Glutamatergic neuron (in vitro differentiated cells): ENCODE results near the gene MTRR. TPM values are rescaled to one million over a fixed set of nuclear protein-coding genes. Genes with fewer than 3 reads are reported as not detected.

Experiments
- DNase-seq: peaks from one replicate; pipeline ENCODE4 v3.0.0; 2022
- H3K27ac Mint-ChIP-seq: one replicate; pipeline ENCODE4 v1.8.0; 2020; ENCODE audit warnings: mild to moderate bottlenecking, mixed read lengths, inconsistent platforms; ENCODE audit not compliant: unreplicated experiment
- H3K27me3 Mint-ChIP-seq: one replicate; pipeline ENCODE4 v1.8.0; 2020; ENCODE audit warnings: mild to moderate bottlenecking, moderate library complexity, mixed read lengths, inconsistent platforms; ENCODE audit not compliant: unreplicated experiment
- H3K36me3 Mint-ChIP-seq: one replicate; pipeline ENCODE4 v1.8.0; 2020; ENCODE audit warnings: mild to moderate bottlenecking, mixed read lengths, inconsistent platforms; ENCODE audit not compliant: unreplicated experiment
- H3K4me1 Mint-ChIP-seq: one replicate; pipeline ENCODE4 v1.8.0; 2020; ENCODE audit warnings: mild to moderate bottlenecking, low read depth, mixed read lengths, inconsistent platforms; ENCODE audit not compliant: unreplicated experiment
- H3K4me3 Mint-ChIP-seq: one replicate; pipeline ENCODE4 v1.8.0; 2020; ENCODE audit warnings: mild to moderate bottlenecking, mixed read lengths, inconsistent platforms; ENCODE audit not compliant: unreplicated experiment
- H3K9me3 Mint-ChIP-seq: one replicate; pipeline ENCODE4 v1.8.0; 2020; ENCODE audit warnings: mild to moderate bottlenecking, moderate library complexity, mixed read lengths, inconsistent platforms; ENCODE audit not compliant: unreplicated experiment
- total RNA-seq: library from RNA; stranded (reverse); fragmentation: NEBNext Ultra II Directional; extraction: Animal tissue kit (Norgen Biotek cat#: 25700); gene quantifications from one replicate; pipeline ENCODE4 v1.2.1, GENCODE V29; 2021; ENCODE audit not compliant: unreplicated experiment
- TF ChIP-seq, protein P1 (sequence below): fragments of 200-600 bp; sonication (generic); IDR thresholded peaks from one replicate; pipeline ENCODE4 v1.5.0; 2021; ENCODE audit not compliant: partially characterized antibody, unreplicated experiment

Gene MTRR
- total RNA-seq, 1 donor from 2014 or later: 37.9 TPM

DNA sequence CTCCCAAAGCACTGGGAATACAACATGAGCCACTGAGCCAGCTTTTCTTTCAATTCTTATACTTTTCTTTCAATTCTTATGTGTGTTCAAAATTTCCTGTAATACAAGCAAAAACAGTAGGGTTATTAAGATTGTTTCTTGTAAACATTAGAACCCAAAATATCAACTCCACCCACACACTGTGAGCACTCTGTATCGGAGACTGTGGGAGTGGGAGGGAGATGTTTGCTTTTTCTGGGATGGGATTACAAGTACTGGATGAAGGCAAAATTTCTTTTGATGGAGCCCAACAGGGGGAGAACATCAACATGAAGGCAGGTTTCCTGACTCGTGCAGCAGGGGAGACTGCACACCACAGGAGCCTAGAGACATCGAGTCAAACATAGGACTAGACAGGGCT is 13.3 kb upstream of the MTRR start:
- H3K27me3 Mint-ChIP-seq: peaks cover 7% of the 10 kb centered on the region
- H3K4me1 Mint-ChIP-seq: no peaks in the 10 kb centered on the region
- H3K9me3 Mint-ChIP-seq: peaks cover 2% of the 10 kb centered on the region
- no peak overlapping the region for H3K4me3 Mint-ChIP-seq
- H3K36me3 Mint-ChIP-seq: peaks cover 4% of the 10 kb centered on the region
- no peak for DNase-seq
- TF ChIP-seq, protein P1, sequence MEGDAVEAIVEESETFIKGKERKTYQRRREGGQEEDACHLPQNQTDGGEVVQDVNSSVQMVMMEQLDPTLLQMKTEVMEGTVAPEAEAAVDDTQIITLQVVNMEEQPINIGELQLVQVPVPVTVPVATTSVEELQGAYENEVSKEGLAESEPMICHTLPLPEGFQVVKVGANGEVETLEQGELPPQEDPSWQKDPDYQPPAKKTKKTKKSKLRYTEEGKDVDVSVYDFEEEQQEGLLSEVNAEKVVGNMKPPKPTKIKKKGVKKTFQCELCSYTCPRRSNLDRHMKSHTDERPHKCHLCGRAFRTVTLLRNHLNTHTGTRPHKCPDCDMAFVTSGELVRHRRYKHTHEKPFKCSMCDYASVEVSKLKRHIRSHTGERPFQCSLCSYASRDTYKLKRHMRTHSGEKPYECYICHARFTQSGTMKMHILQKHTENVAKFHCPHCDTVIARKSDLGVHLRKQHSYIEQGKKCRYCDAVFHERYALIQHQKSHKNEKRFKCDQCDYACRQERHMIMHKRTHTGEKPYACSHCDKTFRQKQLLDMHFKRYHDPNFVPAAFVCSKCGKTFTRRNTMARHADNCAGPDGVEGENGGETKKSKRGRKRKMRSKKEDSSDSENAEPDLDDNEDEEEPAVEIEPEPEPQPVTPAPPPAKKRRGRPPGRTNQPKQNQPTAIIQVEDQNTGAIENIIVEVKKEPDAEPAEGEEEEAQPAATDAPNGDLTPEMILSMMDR: no peak
- no peak overlapping the region for H3K27ac Mint-ChIP-seq

DNA sequence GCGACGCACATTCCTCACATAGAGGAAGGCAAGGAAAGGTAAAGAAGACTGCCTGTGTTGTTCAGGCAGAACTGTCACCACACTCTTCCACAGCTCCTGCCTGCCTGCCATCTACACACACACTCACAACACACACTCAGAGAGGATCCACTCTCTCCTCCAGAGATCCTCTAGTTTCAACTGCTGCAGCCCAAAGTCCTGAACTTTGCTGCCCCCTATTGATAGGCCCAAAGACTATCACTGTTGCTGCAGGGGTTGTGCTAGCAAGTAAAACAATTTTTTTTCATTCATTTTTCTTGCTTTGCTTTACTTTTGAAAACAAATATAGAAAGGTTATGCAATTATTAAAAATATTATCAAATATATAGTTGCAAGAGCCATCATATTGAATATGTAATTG is 12.1 kb upstream of the MTRR start:
- peaks cover 2% of the 10 kb centered on the region for H3K27me3 Mint-ChIP-seq
- H3K9me3 Mint-ChIP-seq: peaks cover 2% of the 10 kb centered on the region
- DNase-seq: peak; percentile 53
- no peak overlapping the region for H3K27ac Mint-ChIP-seq
- no peak overlapping the region for H3K4me3 Mint-ChIP-seq
- H3K36me3 Mint-ChIP-seq: peaks cover 4% of the 10 kb centered on the region
- no peaks in the 10 kb centered on the region for H3K4me1 Mint-ChIP-seq
- TF ChIP-seq, protein P1: peak; percentile 75

DNA sequence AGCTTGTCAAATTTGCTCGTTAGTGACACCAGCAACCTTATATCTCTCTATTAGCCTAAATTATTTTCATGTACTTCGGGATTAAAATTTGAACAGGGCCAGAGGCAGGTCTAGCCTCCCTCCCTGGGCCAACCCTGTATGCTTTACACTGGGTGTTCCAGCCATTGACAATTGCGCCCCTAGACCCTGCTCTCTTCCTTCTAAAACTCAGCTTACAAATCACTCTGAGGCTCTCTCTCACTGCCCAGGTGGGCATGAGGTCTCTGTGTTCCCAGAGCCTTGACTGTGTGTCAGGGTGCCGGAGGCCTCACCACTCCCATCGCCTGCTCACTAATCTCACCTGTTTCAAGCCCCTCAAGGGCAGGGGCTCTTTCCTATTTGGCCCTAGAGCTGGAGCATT is 11.6 kb upstream of the MTRR start:
- DNase-seq: no peak
- Mint-ChIP-seq H3K36me3 (peaks cover 4% of the 10 kb centered on the region), H3K4me3 (no peak overlapping the region), H3K27ac (no peak overlapping the region), H3K4me1 (no peaks in the 10 kb centered on the region), H3K9me3 (no peaks in the 10 kb centered on the region), H3K27me3 (peaks cover under 1% of the 10 kb centered on the region)
- TF ChIP-seq, protein P1: no peak

DNA sequence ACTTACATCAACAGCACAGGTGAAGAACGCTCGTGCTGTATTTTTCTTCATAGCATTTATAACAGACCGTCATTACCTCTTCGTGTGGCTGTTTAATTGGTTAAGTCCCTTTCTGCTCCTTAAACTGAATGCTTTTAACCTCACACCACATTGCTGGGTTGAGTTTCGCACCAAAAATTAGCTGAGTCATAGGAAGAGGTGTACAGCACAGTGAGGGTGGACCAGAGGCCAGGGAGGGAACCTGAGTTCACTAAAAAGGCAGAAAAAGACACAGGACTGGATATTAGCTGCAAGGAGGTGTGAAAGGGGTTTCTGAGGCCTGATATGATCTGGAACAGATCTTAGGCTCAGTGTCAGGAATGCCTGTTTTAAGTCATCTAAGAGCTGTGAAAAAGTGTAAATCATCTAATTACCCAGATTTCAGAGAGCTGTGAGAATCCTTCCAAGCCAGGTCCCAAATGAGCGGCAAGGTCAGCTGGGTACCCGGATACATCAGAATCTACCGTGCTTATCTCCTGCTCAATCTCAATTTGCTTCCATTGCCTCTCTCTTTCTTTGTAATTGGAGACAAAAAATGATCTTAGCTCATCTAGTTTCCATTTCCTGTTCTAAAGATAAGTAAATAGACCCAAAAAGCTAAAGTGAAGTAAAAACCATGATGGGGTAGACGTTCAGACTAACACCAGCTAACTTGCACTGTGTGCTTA is 10.9 kb upstream of the MTRR start:
- Mint-ChIP-seq H3K27me3 (no peaks in the 10 kb centered on the region), H3K4me3 (no peak overlapping the region), H3K27ac (no peak overlapping the region), H3K36me3 (peaks cover 4% of the 10 kb centered on the region), H3K9me3 (no peaks in the 10 kb centered on the region), H3K4me1 (no peaks in the 10 kb centered on the region)
- TF ChIP-seq, protein P1: no peak
- no peak for DNase-seq

DNA sequence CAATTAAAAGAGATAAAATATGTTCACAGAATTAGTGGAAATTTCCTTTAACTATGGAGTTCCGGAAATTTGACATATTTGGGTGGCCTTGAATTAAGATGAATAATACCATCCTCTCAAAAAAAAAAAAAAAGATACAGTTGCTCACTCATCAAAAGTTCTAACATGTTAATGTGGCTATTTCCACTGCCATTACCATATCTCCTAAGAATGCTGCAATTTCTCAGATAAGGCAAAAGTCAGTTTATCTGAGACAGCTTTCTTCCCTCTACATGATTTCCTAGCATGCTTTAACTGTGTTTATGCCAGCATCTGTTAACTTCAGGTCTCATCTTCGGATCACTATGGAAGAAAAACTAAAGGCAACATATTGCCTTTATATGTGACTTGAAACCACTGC is 2.8 kb upstream of the MTRR start:
- H3K4me3 Mint-ChIP-seq: no peak overlapping the region
- H3K4me1 Mint-ChIP-seq: peaks cover 8% of the 10 kb centered on the region
- no peaks in the 10 kb centered on the region for H3K36me3 Mint-ChIP-seq
- peaks cover 4% of the 10 kb centered on the region for H3K27me3 Mint-ChIP-seq
- DNase-seq: no peak
- H3K27ac Mint-ChIP-seq: no peak overlapping the region
- TF ChIP-seq, protein P1: no peak
- peaks cover 6% of the 10 kb centered on the region for H3K9me3 Mint-ChIP-seq
